Ovary (tissue), 9 donors: ENCODE measurements around the gene RNF223. TPM values are rescaled to one million over a fixed set of nuclear protein-coding genes. Genes with fewer than 3 reads are reported as not detected.

ENCODE experiments used
- DNase-seq, 5 donors: peaks; one replicate each; pipeline ENCODE4 v3.0.0-alpha.2; 2019 to 2020
- H3K27ac ChIP-seq, 2 donors: fragments of 200-600 bp; one replicate each; pipeline versions ENCODE4 v1.5.1 to v1.8.0; 2019 to 2022
- H3K27me3 ChIP-seq: fragments of 200-600 bp; one replicate; pipeline ENCODE4 v1.8.0; 2022
- H3K36me3 ChIP-seq: fragments of 200-600 bp; sonication (generic); one replicate; pipeline ENCODE4 v1.5.1; 2019
- H3K4me1 ChIP-seq: one replicate; pipeline ENCODE4 v1.8.1; 2013; ENCODE audit warnings: mild to moderate bottlenecking, moderate library complexity; ENCODE audit not compliant: insufficient read depth
- H3K4me3 ChIP-seq: fragments of 200-600 bp; sonication (generic); one replicate; pipeline ENCODE4 v1.5.1; 2017
- H3K9me3 ChIP-seq, 2 donors: fragments of 200-600 bp in 1 of 2; sonication (generic) in 1 of 2; one replicate each; pipeline versions ENCODE4 v1.5.1 to v1.8.1; 2013 to 2019; ENCODE audit warnings: mild to moderate bottlenecking in 1 of 2, moderate library complexity in 1 of 2
- CTCF ChIP-seq, 3 donors: fragments of 450-650 bp in 2 of 3; fragments of 200-600 bp in 1 of 3; IDR thresholded peaks; one replicate each; pipeline versions ENCODE4 v1.5.1 to v1.8.0; 2016 to 2022; ENCODE audit warnings: antibody characterized with exemption in 3 of 3, mild to moderate bottlenecking in 1 of 3
- EP300 ChIP-seq: sonication (generic); formaldehyde crosslinking; IDR thresholded peaks from one replicate; pipeline ENCODE4 v1.6.1; 2017; ENCODE audit warnings: antibody characterized with exemption
- POLR2A ChIP-seq: fragments of 450-650 bp; IDR thresholded peaks from one replicate; pipeline ENCODE4 v1.6.1; 2017; ENCODE audit warnings: antibody characterized with exemption, mild to moderate bottlenecking, moderate library complexity
- WGBS, 3 donors: extraction: QIAGEN DNeasy Blood & Tissue Kit in 1 of 3; methylation state at CpG; one replicate each; pipeline versions ENCODE4 v1.1.5 to v1.1.7; 2013 to 2017; 5-methylcytosine and 5-hydroxymethylcytosine counted together
- intact Hi-C, 4 donors: fragments of 100-400 bp; cut with DNase I; formaldehyde crosslinking; loops; one replicate each; pipeline versions ENCODE4 v1.11.0 to v1.15.1; 2022 to 2023
- polyA plus RNA-seq, 2 donors: library from polyadenylated mRNA; stranded (reverse); fragments of 200-250 nt in 1 of 2; fragments of 350-450 nt in 1 of 2; fragmentation: Illumina TruSeq in 1 of 2; extraction: RNeasy Lipid Tissue Mini Kit (QIAGEN cat#74804) in 1 of 2; gene quantifications; one replicate each; pipeline ENCODE4 v1.2.3, GENCODE V29; 2013 to 2014
- total RNA-seq, 7 donors: library from RNA; depleted of rRNA in 2 of 7; stranded (reverse); fragments of >200 nt in 2 of 7; fragmentation: NEBNext Ultra II Directional in 3 of 7; extraction: Animal tissue kit (Norgen Biotek cat#: 25700) in 3 of 7; gene quantifications; one replicate each; pipeline versions ENCODE4 v1.1.0 to v1.2.4, GENCODE V29; 2016 to 2023
- donor health status: DM: no; HTN: no; CAD: no; lungs with moderate emphysema.
- donor health status: DM: no; HTN: no; CAD: no.
- donor health status: Bipolar disorder and iron deficiency.
- donor health status: DM: yes; HTN: yes; CAD: no.
- donor health status: DM: no; HTN: no; CAD: no.
- donor health status: DM: yes; HTN: yes; CAD: no.

RNF223 gene
- total and polyA plus RNA-seq, 9 donors = 0.36 to 0.92 TPM; not detected in 7

- peak in 3 of 5 donors; percentile 15 to 28 (median 22) for DNase-seq
- H3K4me1 ChIP-seq = peaks cover 11% of the 10 kb centered on the region
- 90 to 92% (median 92%) methylated on average over 43 of the region's 43 CpGs for WGBS, 3 donors
- intact Hi-C loops = no loop called here
- H3K4me3 ChIP-seq = no peak overlapping the region
- no peaks in the 10 kb centered on the region for H3K9me3 ChIP-seq
- TF ChIP-seq POLR2A (no peak), EP300 (no peak), CTCF (IDR thresholded peaks at IDR 0.05) (no peak)
- no peaks in the 10 kb centered on the region for H3K36me3 ChIP-seq
- no peaks in the 10 kb centered on the region for H3K27me3 ChIP-seq
- H3K27ac ChIP-seq = no peak overlapping the region
These were observed 9.6 kb upstream of the RNF223 start for GRCh38 chr1:1083416-1084371.

GRCh38 chr1:1082776-1083415 is 8.8 kb upstream of the RNF223 start:
- Histone ChIP-seq H3K4me3 (no peak overlapping the region), H3K27ac (no peak overlapping the region), H3K36me3 (no peaks in the 10 kb centered on the region), H3K27me3 (no peaks in the 10 kb centered on the region), H3K9me3 (no peaks in the 10 kb centered on the region), H3K4me1 (peaks cover 11% of the 10 kb centered on the region)
- WGBS, 3 donors = 89 to 92% (median 91%) methylated on average over 38 to 40 of the region's 40 CpGs
- TF ChIP-seq EP300 (no peak), POLR2A (no peak), CTCF (IDR thresholded peaks at IDR 0.05) (no peak)
- DNase-seq = peak; percentile 7 to 35 (median 16)
- intact Hi-C loops = no loop called here

GRCh38 chr1:1082239-1082775 is 8.2 kb upstream of the RNF223 start:
- WGBS, 3 donors = 90 to 93% (median 91%) methylated on average over 27 of the region's 27 CpGs
- no peaks in the 10 kb centered on the region for H3K27me3 ChIP-seq
- DNase-seq = peak in 4 of 5 donors; percentile 15 to 24 (median 22)
- no peak overlapping the region for H3K4me3 ChIP-seq
- intact Hi-C loops = no loop called here
- H3K27ac ChIP-seq = no peak overlapping the region
- H3K9me3 ChIP-seq = no peaks in the 10 kb centered on the region
- no peak for TF ChIP-seq EP300
- no peak for TF ChIP-seq CTCF (IDR thresholded peaks at IDR 0.05)
- TF ChIP-seq POLR2A = no peak
- H3K4me1 ChIP-seq = peaks cover 11% of the 10 kb centered on the region
- H3K36me3 ChIP-seq = no peaks in the 10 kb centered on the region

GRCh38 chr1:1081311-1082238 is 7.5 kb upstream of the RNF223 start:
- TF ChIP-seq CTCF (IDR thresholded peaks at IDR 0.05) (no peak), POLR2A (no peak), EP300 (no peak)
- 80 to 89% (median 81%) methylated on average over 51 to 52 of the region's 52 CpGs for WGBS, 3 donors
- Histone ChIP-seq H3K9me3 (no peaks in the 10 kb centered on the region), H3K36me3 (no peaks in the 10 kb centered on the region), H3K4me1 (peaks cover 11% of the 10 kb centered on the region), H3K27me3 (no peaks in the 10 kb centered on the region), H3K4me3 (no peak overlapping the region), H3K27ac (no peak overlapping the region)
- intact Hi-C loops = no loop called here
- peak in 4 of 5 donors; percentile 7 to 39 (median 23) for DNase-seq
